Measurements from ENCODE around the gene PDC.
"Not testable (repeated sequence)": the region's sequence is repeated elsewhere in the genome, so short reads cannot be mapped to it uniquely, and the experiment has no call there.

PDC gene

DNA sequence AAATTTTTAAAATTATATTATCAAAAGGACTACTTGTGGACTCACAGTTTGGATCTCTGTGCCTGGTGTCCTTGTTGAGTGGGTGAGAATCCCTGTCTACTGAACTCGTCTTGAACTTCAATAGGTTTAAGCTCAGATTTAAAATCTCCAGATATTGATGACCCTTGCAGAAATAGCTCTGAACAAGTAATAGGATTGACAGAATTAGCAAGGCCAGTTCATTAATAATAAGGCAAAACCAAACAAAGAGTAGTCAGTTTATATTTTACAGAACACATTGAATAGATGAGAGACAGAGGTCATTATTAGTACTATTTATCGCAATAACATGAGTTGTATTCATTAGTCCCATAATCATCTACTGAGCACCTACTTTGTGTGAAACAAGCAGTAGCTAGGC lies at the start of gene PDC:
TSS of gene PDC (minus strand) at position 101 of the 400 bp plus-strand sequence. CDS start 11,655 bp downstream, outside the sequence.
- no peak for DNase-seq

DNA sequence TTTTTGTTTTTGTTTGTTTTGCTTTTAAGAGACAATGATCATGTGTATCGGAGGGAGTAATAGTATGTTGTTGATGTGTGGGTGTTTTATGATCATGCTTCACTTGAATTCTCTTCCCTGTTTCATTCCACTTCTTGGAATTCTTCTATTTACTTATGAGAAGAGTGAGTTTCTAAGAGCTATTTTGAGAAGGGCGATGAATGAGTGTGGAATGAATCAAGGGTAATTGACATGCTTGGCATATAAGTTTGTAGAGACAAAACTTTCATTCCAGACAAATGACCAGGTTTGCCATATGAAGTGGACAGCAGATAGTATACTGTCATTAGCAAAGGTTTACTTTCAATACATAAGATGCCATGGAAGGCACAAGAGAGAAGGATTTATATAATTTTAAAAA lies 42.3 kb upstream of the PDC start:
- DNase-seq = no peak

DNA sequence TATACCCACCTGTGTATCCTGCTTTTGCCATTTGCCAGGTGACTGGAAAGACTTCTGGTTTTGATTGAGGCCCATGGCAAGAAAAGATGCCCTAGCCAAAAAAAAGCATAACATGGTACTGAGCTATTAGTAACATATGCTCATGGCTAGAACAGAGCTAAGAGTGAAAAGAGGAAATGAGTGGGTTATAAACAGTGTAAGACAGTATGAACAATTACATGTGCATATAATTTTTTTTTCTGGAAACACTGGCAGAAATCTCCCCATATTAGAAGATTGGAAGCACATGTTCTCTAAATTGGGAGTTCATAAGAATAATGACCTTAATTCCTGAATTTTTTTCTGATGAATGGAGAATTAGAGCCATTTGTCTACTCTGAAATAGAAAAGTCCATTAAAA lies 41.2 kb upstream of the PDC start:
- no peak for DNase-seq

DNA sequence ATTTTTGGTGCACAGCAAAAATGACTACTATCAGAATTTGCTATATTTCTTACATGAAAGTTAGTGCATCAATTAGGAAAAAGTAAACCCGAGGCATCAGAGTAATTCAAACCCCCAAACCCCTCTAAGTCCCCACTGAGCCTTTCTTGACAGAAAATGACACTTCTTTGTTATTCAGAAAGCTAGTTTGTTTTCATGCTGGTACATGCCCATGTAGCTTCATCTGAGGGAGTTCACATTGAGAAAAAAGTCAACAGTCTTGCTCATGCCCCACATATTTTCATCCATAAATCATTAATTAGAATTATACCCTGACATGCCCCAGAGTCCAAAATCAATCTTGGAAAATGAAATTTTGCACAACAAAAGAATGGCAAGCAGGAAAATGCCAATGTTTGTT lies 39.9 kb upstream of the PDC start:
- no peak for DNase-seq

DNA sequence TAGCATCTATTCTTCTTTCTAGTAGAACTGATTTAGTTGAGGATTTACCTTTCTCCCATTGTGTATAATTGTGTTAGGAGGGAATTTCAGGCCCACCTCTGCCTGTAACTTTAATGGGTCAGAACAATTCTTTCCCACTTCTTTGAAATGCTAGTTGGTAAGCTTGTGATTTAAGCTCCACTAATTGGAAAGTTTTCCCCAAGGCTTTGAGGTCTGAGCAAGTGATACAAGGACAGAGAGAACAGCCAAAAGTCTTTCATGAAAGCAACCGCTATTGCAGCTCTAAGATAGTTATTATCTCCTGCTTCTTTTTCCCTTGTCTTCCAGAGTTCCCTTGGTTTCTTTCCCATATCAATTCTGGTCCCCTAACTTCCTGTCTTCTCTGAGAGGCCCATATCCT lies 38.7 kb upstream of the PDC start:
- DNase-seq = no peak

DNA sequence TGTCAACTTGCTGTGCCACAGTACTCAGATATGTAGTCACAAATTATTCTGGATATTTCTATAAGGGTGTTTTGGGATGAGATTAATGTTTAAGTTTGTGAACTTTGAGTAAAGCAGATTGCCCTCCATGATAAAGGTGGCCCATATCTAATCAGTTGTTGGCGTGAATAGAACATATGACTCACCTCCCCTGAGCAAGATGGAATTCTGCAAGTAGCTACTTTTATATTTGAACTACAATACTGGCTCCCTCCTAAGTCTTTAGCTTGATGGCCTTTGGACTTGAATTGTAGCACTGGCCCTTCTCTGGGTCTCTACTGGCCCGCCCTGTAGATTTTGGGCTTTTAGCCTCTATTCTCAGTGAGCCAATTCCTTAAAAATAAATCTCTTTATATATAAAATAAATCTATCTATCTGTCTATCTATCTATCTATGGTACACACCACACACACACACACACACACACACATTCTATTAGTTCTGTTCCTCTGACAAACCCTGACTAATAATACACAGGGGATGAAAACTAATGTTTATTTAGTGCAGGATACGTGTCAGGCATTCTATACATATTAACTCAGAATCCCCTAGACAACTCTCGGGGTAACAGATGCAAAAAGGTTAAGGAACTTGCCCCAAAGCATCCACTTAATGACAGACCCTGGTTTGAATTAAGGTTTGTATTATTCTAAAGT lies 37.9 kb upstream of the PDC start:
- no peak for DNase-seq

DNA sequence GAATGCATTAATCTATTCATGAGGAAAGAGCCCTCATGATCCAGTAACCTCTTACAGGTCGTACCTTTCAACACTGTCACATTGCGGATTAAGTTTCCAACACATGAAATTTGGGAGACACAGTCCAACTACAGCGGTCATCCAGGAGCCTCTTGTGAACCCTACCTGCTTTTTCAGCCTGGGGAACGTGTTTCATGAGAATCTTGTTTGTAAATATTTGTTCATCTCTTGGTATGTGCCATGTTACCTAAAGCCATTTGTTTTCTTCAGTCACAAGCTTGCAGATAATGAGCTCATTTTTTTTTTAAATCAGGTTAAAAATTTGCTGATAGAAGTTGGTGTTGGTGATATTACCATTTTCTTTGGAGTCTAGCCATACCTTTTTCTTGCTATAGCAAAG lies 37.2 kb upstream of the PDC start:
- no peak for DNase-seq

DNA sequence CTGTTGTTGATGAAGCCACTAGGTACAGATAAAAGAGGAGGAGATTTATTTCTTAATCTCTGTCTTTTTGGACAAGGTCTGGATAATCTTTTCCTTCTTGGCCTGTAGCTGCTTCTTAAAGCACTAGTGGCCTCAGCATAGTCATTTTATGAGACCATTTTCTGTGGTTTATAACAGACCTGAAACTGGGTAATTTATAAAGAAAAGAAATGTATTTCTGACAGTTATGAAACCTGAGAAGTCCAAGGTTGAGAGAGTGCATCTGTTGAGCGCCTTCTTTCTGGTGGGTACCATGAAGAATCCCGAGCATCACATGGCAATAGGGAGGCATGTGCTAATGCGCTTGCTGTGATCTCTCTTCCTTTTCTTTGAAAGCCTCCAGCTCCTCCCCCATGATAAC lies 36.7 kb upstream of the PDC start:
- no peak for DNase-seq

DNA sequence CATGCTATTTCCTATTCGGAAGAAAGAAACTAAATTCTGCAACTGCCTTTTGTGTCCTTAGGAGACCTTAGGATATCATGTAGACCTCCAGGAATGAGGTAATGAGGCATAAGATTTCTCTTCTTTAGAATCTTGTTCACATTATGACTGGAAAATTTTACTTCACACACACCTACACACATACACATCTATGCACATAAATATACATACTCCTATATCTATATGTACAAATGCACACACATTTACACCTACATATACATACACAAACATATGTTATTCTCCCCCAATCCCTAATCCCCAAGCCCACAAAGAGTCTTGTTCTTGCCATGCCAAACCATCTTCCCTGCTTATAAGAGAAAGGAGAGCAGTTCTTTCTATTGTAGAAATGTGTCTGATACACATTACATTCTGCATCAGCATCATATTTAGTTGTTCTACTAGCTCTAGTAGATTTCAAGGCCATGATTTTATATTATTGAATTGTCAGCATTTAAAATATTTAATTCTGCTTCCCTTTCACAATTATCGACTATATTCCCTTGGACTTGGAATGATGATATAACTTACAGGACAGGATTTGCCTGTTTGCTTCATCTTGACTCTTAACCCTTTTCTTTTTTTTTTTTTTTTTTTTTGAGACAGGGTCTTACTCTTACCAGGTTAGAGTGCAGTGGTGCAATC lies 35.4 kb upstream of the PDC start:
- DNase-seq = no peak

DNA sequence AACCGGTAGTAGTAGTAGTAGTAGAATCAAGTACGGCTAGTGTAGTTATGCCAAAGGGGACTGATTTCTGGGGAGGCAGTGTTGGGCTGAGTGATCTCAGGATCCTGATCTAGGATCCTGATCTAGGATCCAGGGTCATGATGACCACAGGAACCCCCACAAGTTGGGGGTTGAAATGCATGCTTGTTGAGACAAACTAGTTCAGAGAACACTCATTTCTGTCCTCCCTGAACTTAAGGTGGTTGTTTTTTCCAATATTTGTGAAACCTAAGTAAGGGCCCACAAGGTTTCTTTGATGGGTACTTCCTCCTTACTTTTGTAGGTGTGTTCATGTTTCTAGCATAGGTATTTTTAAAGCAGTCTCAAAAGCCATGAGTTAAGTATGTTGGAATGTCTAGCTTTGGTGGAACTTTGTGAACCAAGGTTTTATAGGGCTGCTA lies 33.9 kb upstream of the PDC start:
- DNase-seq = no peak

DNA sequence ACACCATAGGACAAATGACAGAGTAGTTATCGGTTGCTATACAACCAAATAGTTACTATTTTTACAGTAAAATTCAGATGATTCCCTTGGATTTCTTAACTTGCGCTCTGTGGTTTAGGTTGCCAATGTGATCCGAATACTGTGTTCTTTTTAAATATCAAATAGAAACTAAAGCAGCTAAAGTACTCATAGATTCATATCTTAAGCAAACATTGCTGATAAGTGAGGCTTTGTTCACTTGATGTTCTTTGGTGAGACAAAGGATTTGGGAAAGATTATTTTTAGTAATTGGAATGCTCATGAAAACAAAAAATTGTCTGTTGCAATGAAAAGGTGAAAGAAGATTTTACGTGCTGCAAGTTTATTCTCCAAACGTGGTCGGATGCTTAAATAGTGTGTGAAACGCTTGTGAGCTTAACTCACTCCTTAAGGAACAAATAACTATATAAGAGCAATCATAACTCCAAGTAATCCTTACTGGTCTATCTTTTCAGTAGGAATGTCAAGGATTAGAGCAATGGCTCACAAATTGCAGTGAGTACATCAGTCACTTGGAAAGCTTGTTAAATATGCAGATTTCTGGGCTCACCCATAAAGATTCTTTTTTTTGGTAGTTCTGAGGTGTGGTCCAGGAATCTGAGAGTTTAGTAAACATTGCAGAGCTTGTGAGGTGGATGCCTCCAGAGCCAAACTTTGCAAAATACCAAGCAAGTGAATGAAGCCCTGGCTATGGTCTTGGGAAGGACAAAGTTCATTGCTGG lies 31.8 kb upstream of the PDC start:
- no peak for DNase-seq

DNA sequence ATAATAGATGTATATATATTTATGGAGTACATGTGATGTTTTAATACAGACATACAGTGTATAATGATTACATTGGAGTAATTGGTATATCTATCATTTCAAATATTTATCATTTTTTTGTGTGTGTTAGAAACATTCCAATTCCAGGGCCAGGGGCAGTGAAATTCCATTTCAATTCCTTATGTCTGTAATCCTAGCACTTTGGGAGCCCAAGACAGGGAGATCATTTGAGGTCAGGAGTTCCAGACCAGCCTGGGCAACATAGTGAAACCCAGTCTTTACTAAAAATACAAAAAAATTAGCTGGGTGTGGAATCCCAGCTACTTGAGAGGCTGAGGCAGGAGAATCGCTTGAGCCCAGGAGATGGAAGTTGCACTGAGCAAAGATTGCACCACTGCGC lies 30.4 kb upstream of the PDC start:
- DNase-seq = no peak

DNA sequence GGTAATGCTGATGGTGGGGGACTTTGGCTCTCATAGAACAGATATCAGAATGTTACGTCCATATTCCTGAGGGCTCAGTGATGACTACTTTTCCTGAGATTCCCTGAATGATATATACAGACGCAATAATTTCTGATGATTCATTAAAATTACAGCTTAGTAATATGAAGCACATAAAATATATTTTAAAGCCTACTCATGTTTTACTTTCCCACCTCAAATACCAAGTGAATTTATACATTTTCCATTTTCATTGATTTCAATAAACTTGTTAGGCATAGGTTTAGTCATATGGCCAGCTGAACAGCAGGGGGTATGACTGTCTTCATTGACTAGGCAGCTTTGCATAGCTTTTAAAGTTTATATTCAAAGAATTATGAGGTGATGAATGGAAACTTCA lies 26.2 kb upstream of the PDC start:
- no peak for DNase-seq

DNA sequence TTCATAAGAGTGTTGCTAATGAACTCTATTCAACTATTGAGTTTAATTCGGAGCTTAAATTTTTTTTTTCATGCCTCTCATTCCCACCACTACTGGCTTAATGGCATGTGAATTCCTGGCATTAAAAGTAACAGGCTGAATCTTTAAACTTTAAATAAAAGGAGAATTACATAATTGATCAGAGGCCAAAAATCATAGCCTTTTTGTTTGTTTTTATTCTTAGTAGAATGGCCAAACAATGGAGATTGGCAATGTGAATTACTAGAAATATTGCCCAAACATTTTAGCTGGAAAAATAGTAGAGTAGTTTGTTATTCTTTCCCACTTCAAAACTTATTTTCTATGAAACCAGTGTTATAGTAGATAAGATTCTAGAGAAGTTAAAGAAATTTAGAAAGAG lies 25.1 kb upstream of the PDC start:
- no peak for DNase-seq

DNA sequence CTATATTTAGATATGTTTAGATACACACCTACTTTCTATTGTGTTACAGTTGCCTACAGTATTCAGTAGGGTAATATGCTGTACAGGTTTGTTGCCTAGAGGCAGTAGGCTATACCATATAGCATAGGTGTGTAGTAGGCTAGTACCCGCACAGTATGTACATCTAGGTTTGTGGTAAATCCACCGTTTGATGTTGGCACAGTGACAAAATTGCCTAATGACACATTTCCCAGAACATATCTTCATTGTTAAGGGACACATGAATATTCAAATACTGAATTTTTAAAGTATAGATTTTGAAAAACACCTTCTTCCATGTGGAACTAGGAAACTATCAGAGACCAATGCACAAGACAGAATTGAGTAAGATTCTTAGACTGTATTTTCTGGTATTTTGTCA lies 22.6 kb upstream of the PDC start:
- no peak for DNase-seq

DNA sequence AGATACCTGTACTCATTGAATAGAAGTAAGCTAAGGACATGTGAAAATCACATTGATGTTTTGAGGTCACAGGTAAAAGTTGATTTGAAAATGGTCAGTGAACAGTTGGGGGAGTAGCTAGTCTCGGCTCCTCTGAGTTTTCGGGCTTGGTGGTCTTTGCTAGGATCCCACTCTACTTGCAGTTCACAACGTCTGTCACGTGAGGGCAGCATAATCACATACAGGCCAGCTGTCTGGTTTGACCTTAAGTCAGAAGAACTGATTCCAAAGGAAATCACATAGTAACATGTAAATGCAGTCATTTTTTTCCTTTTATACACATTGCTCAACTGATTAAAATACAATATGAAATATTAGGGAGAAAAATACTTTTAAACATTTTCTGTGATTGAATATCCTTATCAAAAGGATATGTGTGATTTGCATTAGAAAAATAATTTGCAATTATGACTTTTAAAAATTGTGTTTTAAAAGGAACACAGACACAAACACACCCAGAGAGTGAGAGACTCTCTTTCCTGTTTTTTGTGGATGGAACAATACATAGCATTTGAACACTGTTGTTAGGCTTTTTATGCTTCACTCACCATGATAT lies 21.8 kb upstream of the PDC start:
- DNase-seq = peak in 1 of 4 experiments; percentile 2

DNA sequence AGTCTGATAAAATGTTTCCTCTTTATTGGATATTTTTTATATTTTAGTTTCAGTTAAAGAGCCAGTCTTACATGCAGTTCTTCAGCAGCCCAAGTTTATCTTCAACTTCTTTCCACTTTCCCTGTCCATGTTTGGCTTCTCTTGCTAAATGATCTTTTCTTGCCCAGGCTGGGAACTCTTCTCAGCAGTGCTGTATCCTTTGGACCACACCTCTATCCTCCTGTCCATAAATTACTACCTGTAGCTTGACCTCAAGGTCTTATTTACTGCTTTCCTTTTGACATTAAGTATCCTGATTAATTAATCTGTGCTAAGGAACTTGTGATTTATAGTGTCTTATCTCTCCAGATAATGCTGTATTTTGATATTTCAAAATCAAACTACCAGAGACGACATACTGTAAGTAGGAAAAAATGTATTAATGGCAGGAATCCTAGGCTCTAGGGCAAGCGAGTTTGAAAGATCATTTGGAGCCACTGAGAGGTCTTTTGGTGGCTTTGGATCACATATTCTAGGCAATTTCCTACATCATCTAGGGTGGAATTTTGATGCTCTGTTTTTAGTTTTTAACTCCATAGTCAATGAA lies 20.5 kb upstream of the PDC start:
- no peak for DNase-seq

DNA sequence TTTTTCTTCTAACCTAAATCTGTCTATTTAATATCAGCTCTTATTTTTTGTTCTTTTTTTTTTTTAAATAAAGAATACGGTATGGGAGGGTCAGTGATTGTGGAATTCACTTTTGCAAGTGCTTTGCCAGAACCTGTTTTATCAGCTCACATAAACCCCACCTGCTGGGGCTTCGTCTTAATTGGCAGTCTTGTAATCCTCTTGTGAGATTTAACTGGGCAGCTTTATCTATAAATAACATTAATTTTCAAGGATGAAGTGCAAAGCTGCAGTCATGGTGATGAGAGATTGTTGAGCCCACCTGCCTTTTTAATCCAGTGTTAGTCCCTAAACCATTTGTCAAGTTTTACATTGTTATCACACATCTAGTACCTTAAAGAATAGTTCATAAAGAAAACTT lies 18.2 kb upstream of the PDC start:
- no peak for DNase-seq

DNA sequence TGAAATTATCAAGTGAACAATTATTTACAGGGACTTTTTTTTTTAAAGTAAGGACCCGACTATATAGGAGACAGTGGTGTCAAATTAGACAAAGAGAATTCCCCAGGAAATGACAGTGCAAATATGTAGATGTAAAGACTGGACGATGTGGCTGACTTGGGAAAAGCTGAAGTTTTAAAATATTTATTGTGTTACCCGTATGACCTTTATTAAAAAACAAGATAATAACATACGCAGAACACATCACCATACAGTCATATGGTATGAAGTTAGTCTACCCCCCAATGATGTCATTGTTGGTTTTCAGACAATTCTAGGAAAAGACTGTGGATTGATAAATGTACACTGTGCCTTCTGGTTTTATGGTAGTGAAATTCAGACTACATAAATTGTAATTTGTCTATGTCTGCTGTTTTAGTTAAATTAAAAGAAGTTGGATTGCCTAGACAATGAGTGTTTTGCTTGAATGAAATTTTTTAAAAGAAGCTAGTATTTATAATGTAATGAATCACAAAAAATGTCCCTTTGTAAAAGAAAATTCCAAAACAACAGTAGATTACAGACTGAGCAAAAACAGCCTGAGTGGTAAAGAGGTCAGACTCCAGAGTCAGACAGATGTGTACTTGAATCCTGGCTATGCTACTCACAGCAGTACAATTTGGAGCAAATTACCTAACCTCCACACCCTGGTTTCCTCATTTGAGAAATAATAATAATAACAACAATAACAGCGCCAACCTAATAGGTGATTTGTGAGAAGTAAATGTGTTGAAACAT lies 15.5 kb upstream of the PDC start:
- DNase-seq = no peak

DNA sequence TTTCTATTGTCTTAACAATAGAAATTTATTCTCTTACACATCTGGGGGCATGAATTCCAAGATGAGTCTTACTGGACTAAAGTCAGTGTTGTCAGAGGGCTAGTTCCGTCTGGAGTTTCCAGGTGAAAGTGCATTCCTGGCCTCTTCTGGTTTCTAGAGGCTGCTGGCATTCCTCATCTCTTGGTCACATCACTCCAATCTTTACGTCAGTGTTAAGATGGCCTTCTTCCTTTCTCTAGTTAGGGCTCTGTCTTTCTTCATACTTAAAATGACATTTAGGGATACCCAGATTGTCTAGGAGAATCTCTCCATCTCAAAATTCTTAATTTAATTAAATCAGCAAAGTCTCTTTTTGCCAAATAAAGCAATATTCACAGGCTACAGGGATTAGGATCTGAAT lies 13.3 kb upstream of the PDC start:
- DNase-seq = no peak

DNA sequence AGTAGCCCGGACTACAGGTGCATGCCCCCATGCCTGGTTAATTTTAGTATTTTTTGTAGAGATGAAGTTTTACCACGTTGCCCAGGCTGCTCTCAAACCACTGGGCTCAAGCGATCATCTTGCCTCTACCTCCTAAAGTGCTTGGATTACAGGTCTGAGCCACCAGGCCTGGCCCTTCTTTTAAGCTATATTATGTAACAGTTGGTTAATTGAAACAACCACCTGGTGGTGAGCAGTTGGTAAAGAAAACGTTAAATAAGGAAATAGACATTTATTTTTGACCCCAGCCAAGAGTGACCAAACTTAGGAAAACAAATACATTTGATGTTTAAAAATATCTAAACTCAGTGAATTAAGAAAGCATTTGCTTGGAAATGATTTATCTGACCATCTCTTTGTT lies 12.1 kb upstream of the PDC start:
- DNase-seq = no peak

DNA sequence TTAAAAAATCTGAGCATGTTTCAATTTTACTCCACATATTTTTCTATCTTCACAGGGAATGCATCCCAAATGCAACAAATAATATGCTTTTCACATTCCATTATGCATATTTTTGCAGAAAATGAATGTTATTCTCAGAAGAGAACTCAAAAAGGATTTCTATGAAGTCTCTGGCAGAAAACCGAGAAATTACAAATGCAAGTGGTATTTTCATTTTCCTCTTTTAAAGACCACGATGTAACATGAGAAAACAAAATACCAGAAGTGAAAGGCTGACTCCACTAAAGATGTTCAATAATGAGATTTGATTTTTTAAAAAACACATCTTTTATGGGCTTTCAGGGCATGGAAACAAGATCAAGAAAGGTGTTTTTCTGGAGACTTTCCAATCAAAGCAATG lies 5.0 kb upstream of the PDC start:
- no peak for DNase-seq

DNA sequence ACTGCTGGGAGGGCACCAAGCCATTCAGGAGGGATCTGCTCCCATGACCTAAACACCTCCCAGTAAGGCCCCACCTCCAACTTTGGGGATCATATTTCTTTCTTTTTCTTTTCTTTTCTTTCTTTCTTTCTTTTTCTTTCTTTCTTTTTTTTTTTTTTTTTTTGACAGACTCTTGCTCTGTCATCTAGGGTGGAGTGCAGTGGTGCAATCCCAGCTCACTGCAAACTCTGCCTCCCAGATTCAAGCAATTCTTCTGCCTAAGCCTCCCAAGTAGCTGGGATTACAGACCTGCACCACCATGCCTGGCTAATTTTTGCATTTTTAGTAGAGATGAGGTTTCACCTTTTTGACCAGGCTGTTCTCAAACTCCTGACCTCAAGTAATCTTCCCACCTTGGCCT lies 4.6 kb upstream of the PDC start:
- DNase-seq = not testable (repeated sequence)

Data from activated CD4-positive, CD25-positive, alpha-beta regulatory T cell (primary cell).